K562 (cell line): ENCODE data around the gene HBG1. TPM values are rescaled to one million over a fixed set of nuclear protein-coding genes. Genes with fewer than 3 reads are reported as not detected.
A peak's percentile ranks its signal among the peaks of the same experiment; 100 is the strongest.

Source experiments
- BMI1 ChIP-seq: fragments of 150-350 bp; IDR thresholded peaks from 2 replicates; pipeline ENCODE4 v1.6.1; 2014; ENCODE audit warnings: low read length
- CREB1 ChIP-seq, 2 experiments: sonication (generic) in 1 of 2; formaldehyde crosslinking in 1 of 2; IDR thresholded peaks; 2 replicates each; pipeline versions ENCODE4 v1.6.1 to v1.8.0; 2012 to 2022; ENCODE audit warnings: inconsistent platforms in 1 of 2, mild to moderate bottlenecking in 1 of 2, missing genetic modification reagents in 1 of 2, moderate library complexity in 1 of 2
- FOSL1 ChIP-seq: fragments of 200-800 bp; sonication (Bioruptor generic); conservative IDR thresholded peaks from 2 replicates; pipeline ENCODE4 v1.6.1; 2016; ENCODE audit warnings: missing genetic modification characterization, missing compliant biosample characterization
- HNRNPUL1 ChIP-seq: fragments of 200-400 bp; formaldehyde crosslinking; IDR thresholded peaks from 2 replicates; pipeline ENCODE4 v1.6.1; 2017; ENCODE audit warnings: low read length
- ID3 ChIP-seq, 2 experiments: fragments of 250-450 bp in 1 of 2; fragments of 450-650 bp in 1 of 2; sonication (Bioruptor Pico) in 1 of 2; IDR thresholded peaks; 2 replicates each; pipeline versions ENCODE4 v1.6.1 to v1.8.0; 2016 to 2021; ENCODE audit warnings: mild to moderate bottlenecking in 2 of 2, moderate library complexity in 2 of 2, missing compliant biosample characterization in 1 of 2, missing genetic modification characterization in 1 of 2
- IRF2 ChIP-seq: sonication (generic); formaldehyde crosslinking; IDR thresholded peaks from 2 replicates; pipeline ENCODE4 v1.8.1; 2022; ENCODE audit warnings: mild to moderate bottlenecking, missing genetic modification reagents
- NCOR1 ChIP-seq: fragments of 450-650 bp; IDR thresholded peaks from 2 replicates; pipeline ENCODE4 v1.6.1; 2016; ENCODE audit warnings: mild to moderate bottlenecking, moderate library complexity
- PTTG1 ChIP-seq: fragments of 450-650 bp; IDR thresholded peaks from 2 replicates; pipeline ENCODE4 v1.6.1; 2016; ENCODE audit warnings: low read depth, mild to moderate bottlenecking, missing genetic modification characterization, missing compliant biosample characterization
- SMC3 ChIP-seq: conservative IDR thresholded peaks from 2 replicates; pipeline ENCODE4 v1.6.1; 2011; ENCODE audit warnings: low read depth, low read length, improper control_type of control experiment; ENCODE audit not compliant: insufficient read depth
- TOE1 ChIP-seq, 2 experiments: fragments of 450-650 bp in 1 of 2; sonication (generic) in 1 of 2; formaldehyde crosslinking in 1 of 2; IDR thresholded peaks; 2 replicates each; pipeline versions ENCODE4 v1.7.1 to v1.8.0; 2016 to 2022; ENCODE audit warnings: borderline replicate concordance in 2 of 2, mild to moderate bottlenecking in 2 of 2, antibody characterized with exemption in 1 of 2, inconsistent platforms in 1 of 2, low read depth in 1 of 2, missing genetic modification reagents in 1 of 2, moderate library complexity in 1 of 2
- TRIM24 ChIP-seq, 2 experiments: fragments of 450-650 bp; IDR thresholded peaks; 2 replicates each; pipeline ENCODE4 v1.6.1; 2016
- ZBED1 ChIP-seq: IDR thresholded peaks from 2 replicates; pipeline ENCODE4 v1.6.1; 2014
- ZNF280B ChIP-seq: fragments of 250-450 bp; sonication (Bioruptor Pico); IDR thresholded peaks from 2 replicates; pipeline ENCODE4 v1.5.1; 2021; ENCODE audit warnings: mild to moderate bottlenecking
- ZNF431 ChIP-seq: sonication (generic); formaldehyde crosslinking; IDR thresholded peaks from 2 replicates; pipeline ENCODE4 v1.8.0; 2022; ENCODE audit warnings: mild to moderate bottlenecking, missing genetic modification reagents
- ZNF592 ChIP-seq: fragments of 450-650 bp; IDR thresholded peaks from 2 replicates; pipeline ENCODE4 v1.6.1; 2017; ENCODE audit warnings: antibody characterized with exemption, mild to moderate bottlenecking
- polyA plus RNA-seq, 8 experiments: library from polyadenylated mRNA; depleted of rRNA in 4 of 8; stranded (reverse) in 5 of 8; unstranded in 3 of 8; fragments of >200 nt; fragmentation: Nextera tagmentation in 2 of 8; fragmentation: Illumina TruSeq in 1 of 8; extraction: Ambion mirVana in 2 of 8; extraction: Trizol in 1 of 8; gene quantifications; 2 replicates each; pipeline versions ENCODE4 v1.2.1 to v1.2.3, GENCODE V29; 2011 to 2014; ENCODE audit warnings: inconsistent platforms in 1 of 8, missing spikeins in 1 of 8
- total RNA-seq, 7 experiments: library from RNA; depleted of rRNA in 6 of 7; stranded (reverse); fragments of >200 nt in 6 of 7; fragmentation: Illumina TruSeq in 2 of 7; extraction: Trizol in 2 of 7; gene quantifications; 2 replicates each; pipeline versions ENCODE4 v1.2.1 to v1.2.3, GENCODE V29; 2011 to 2021; ENCODE audit warnings: low replicate concordance in 1 of 7
- TF ChIP-seq, protein P1 (sequence below): IDR thresholded peaks from 2 replicates; pipeline ENCODE4 v1.6.1; 2016; ENCODE audit warnings: missing genetic modification characterization, missing compliant biosample characterization
- TF ChIP-seq, protein P2 (sequence below), 3 experiments: fragments of 200-800 bp in 1 of 3; sonication (Bioruptor generic) in 1 of 3; sonication (generic) in 1 of 3; formaldehyde crosslinking in 1 of 3; IDR thresholded peaks; 2 replicates each; pipeline versions ENCODE4 v1.6.1 to v1.8.0; 2016 to 2022; ENCODE audit warnings: mild to moderate bottlenecking in 2 of 3, missing compliant biosample characterization in 2 of 3, missing genetic modification characterization in 2 of 3, missing genetic modification reagents in 1 of 3

HBG1 gene
- total and polyA plus RNA-seq, 9 of the 15 experiments (the other 6 are each of a cell fraction or from before 2014, with no cell fraction given), result 1,066 to 16,338 (median 4,898) TPM

- TF ChIP-seq ID3 (CRISPR knock-in tag; IDR thresholded peaks at IDR 0.05) (no peak), ID3 (tag; IDR thresholded peaks at IDR 0.05) (no peak), CREB1 (IDR thresholded peaks at IDR 0.05) (peak; percentile 49; the same call in 1 of the 2 replicates), CREB1 (CRISPR knock-in tag; IDR thresholded peaks at IDR 0.05) (no peak), ZNF280B (CRISPR knock-in tag) (no peak), TRIM24 (IDR thresholded peaks at IDR 0.05) (peak; percentile 76 to 80; a peak in 3 of 4 replicates), ZBED1 (no peak; the same call in 1 of the 2 replicates), ZNF431 (CRISPR knock-in tag) (no peak), ZNF592 (peak; percentile 91), BMI1 (no peak), NCOR1 (peak; percentile 96), TOE1 (IDR thresholded peaks at IDR 0.05; ENCODE audit: borderline replicate concordance) (no peak), TOE1 (CRISPR knock-in tag; IDR thresholded peaks at IDR 0.05; ENCODE audit: borderline replicate concordance, low read depth) (no peak), HNRNPUL1 (no peak), PTTG1 (tag) (no peak), IRF2 (CRISPR knock-in tag) (no peak), FOSL1 (tag) (no peak; the same call in 1 of the 2 replicates), SMC3 (no peak)
- TF ChIP-seq, protein P1, sequence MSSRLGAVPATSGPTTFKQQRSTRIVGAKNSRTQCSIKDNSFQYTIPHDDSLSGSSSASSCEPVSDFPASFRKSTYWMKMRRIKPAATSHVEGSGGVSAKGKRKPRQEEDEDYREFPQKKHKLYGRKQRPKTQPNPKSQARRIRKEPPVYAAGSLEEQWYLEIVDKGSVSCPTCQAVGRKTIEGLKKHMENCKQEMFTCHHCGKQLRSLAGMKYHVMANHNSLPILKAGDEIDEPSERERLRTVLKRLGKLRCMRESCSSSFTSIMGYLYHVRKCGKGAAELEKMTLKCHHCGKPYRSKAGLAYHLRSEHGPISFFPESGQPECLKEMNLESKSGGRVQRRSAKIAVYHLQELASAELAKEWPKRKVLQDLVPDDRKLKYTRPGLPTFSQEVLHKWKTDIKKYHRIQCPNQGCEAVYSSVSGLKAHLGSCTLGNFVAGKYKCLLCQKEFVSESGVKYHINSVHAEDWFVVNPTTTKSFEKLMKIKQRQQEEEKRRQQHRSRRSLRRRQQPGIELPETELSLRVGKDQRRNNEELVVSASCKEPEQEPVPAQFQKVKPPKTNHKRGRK, result no peak
- TF ChIP-seq, protein P2, sequence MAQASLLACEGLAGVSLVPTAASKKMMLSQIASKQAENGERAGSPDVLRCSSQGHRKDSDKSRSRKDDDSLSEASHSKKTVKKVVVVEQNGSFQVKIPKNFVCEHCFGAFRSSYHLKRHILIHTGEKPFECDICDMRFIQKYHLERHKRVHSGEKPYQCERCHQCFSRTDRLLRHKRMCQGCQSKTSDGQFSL (CRISPR knock-in tag; IDR thresholded peaks at IDR 0.05), result no peak
- TF ChIP-seq, protein P2 (tag; IDR thresholded peaks at IDR 0.05), result no peak
Observed at GRCh38 chr11:5284637-5285036, 35.0 kb upstream of the HBG1 start (continued).
